AG10803 (cell line): ENCODE data around the gene CHST2.

Experiments used
- DNase-seq: peaks from one replicate; pipeline ENCODE4 v3.0.0; 2010; ENCODE audit warnings: low read depth
- H3K4me3 ChIP-seq: 2 replicates; pipeline ENCODE4 v1.5.1; 2011; ENCODE audit warnings: mild to moderate bottlenecking, low read length, control low read depth
- CTCF ChIP-seq: conservative IDR thresholded peaks from 2 replicates; pipeline ENCODE4 v1.5.1; 2011; ENCODE audit warnings: mild to moderate bottlenecking, low read length, control low read depth, inconsistent platforms

CHST2 gene

GRCh38 chr3:143100451-143100850 lies 19.1 kb upstream of the CHST2 start:
- no peak overlapping the region for H3K4me3 ChIP-seq
- no peak for TF ChIP-seq CTCF
- DNase-seq: no peak

- TF ChIP-seq CTCF: no peak
- DNase-seq: no peak
- H3K4me3 ChIP-seq: no peak overlapping the region
Measured at GRCh38 chr3:143101792-143102381, 17.7 kb upstream of the CHST2 start.

- TF ChIP-seq CTCF: no peak
- no peak for DNase-seq
- H3K4me3 ChIP-seq: no peak overlapping the region
Measured at GRCh38 chr3:143103652-143104051, 15.9 kb upstream of the CHST2 start.

GRCh38 chr3:143105170-143105569 lies 14.4 kb upstream of the CHST2 start:
- DNase-seq: no peak
- H3K4me3 ChIP-seq: no peak overlapping the region
- TF ChIP-seq CTCF: no peak

- no peak for TF ChIP-seq CTCF
- no peak for DNase-seq
- H3K4me3 ChIP-seq: no peak overlapping the region
Measured at GRCh38 chr3:143109861-143110260, 9.7 kb upstream of the CHST2 start.

- no peak overlapping the region for H3K4me3 ChIP-seq
- TF ChIP-seq CTCF: no peak
- no peak for DNase-seq
Measured at GRCh38 chr3:143110371-143110770, 9.2 kb upstream of the CHST2 start.

GRCh38 chr3:143118630-143119008 lies 952 bp upstream of the CHST2 start:
- DNase-seq: no peak
- H3K4me3 ChIP-seq: peak overlapping the region; percentile 90
- no peak for TF ChIP-seq CTCF
